Mesendoderm (in vitro differentiated cells): ENCODE results near the gene SNRPD3.
A peak's percentile ranks its signal among the peaks of the same experiment; 100 is the strongest.
"Not testable (repeated sequence)": the region's sequence is repeated elsewhere in the genome, so short reads cannot be mapped to it uniquely, and the experiment has no call there.

Experiments
- DNase-seq: peaks from one replicate; pipeline ENCODE4 v3.0.0; 2013
- H2AK5ac ChIP-seq: 2 replicates; pipeline ENCODE4 v1.6.1; 2013; ENCODE audit warnings: low read length, inconsistent platforms
- H2BK120ac ChIP-seq: 2 replicates; pipeline ENCODE4 v1.6.1; 2013; ENCODE audit warnings: low read depth, mild to moderate bottlenecking, low read length, moderate library complexity, mixed read lengths
- H2BK15ac ChIP-seq: replicated peaks from 2 replicates; pipeline ENCODE4 v1.6.1; 2013; ENCODE audit warnings: low read depth, mild to moderate bottlenecking, moderate library complexity
- H2BK5ac ChIP-seq: 2 replicates; pipeline ENCODE4 v1.6.1; 2013; ENCODE audit warnings: low read length, inconsistent platforms
- H3K18ac ChIP-seq: 2 replicates; pipeline ENCODE4 v1.6.1; 2013; ENCODE audit warnings: mild to moderate bottlenecking, low read length, mixed read lengths
- H3K23ac ChIP-seq: one replicate; pipeline ENCODE4 v1.6.1; 2013; ENCODE audit warnings: low read length
- H3K27ac ChIP-seq: 2 replicates; pipeline ENCODE4 v1.5.1; 2013; ENCODE audit warnings: low read depth, mild to moderate bottlenecking, inconsistent platforms, low read length, moderate library complexity
- H3K27me3 ChIP-seq: 2 replicates; pipeline ENCODE4 v1.6.1; 2013; ENCODE audit warnings: low read length, control low read depth, mild to moderate bottlenecking, inconsistent platforms; ENCODE audit not compliant: insufficient read depth, poor library complexity
- H3K36me3 ChIP-seq: 2 replicates; pipeline ENCODE4 v1.6.1; 2013; ENCODE audit warnings: low read length, inconsistent platforms; ENCODE audit not compliant: control insufficient read depth, insufficient read depth
- H3K4ac ChIP-seq: one replicate; pipeline ENCODE4 v1.6.1; 2013; ENCODE audit warnings: low read depth, mild to moderate bottlenecking, low read length, moderate library complexity
- H3K4me1 ChIP-seq: 2 replicates; pipeline ENCODE4 v1.6.1; 2013; ENCODE audit warnings: low read depth, low read length, inconsistent platforms; ENCODE audit not compliant: control insufficient read depth
- H3K4me2 ChIP-seq: 2 replicates; pipeline ENCODE4 v1.6.1; 2013; ENCODE audit warnings: low read length
- H3K4me3 ChIP-seq: 2 replicates; pipeline ENCODE4 v1.5.1; 2013; ENCODE audit warnings: mild to moderate bottlenecking, low read length
- H3K56ac ChIP-seq: one replicate; pipeline ENCODE4 v1.6.1; 2013; ENCODE audit warnings: low read length
- H3K79me1 ChIP-seq: 2 replicates; pipeline ENCODE4 v1.6.1; 2013; ENCODE audit warnings: low read length, inconsistent platforms
- H3K79me2 ChIP-seq: 2 replicates; pipeline ENCODE4 v1.6.1; 2013; ENCODE audit warnings: mild to moderate bottlenecking, low read length; ENCODE audit not compliant: control insufficient read depth, insufficient read depth
- H3K9ac ChIP-seq: 2 replicates; pipeline ENCODE4 v1.6.1; 2013; ENCODE audit warnings: low read length, inconsistent platforms
- H4K5ac ChIP-seq: one replicate; pipeline ENCODE4 v1.6.1; 2013; ENCODE audit warnings: low read length
- H4K8ac ChIP-seq: one replicate; pipeline ENCODE4 v1.6.1; 2013; ENCODE audit warnings: low read depth, mild to moderate bottlenecking, control low read depth, low read length, moderate library complexity
- WGBS: extraction: QIAGEN DNeasy Blood & Tissue Kit; methylation state at CpG from one replicate; pipeline ENCODE4 v1.1.7; 2013; ENCODE audit warnings: low lambda C conversion rate, missing lambda C conversion rate; ENCODE audit not compliant: insufficient coverage; ENCODE audit errors: extremely low coverage; 5-methylcytosine and 5-hydroxymethylcytosine counted together

SNRPD3 gene

DNA sequence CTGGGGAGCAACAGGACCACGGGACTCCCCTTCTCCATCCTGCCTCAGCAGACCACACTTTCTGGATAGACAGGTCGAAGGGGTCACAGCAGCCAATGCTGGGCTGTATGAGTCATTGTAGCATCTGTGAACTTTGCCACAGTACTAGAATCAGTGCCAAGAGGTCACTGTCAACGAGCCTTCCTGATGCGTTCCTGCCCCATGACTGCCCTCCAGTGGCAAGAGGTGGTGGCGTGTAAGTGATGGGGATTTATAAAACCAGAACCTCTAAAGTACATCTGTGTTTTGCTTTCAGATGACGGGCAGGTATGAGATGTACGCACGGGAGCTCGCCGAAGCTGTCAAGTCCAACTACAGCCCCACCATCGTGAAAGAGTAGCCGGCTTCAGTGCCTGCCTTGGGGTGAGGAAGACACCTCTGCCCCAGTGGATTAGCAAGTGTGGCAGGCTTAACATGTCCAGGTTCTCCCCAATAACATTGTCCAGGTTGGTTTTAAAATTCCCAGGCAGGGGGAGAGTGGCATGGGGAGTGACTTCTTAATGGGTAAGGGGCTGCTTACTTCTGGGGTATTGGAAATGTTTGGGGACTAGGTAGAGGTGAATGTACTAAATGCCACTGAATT, 30.3 kb upstream of the SNRPD3 start:
- H3K27ac ChIP-seq: no peak overlapping the region
- peaks cover 2% of the 10 kb centered on the region for H3K4me1 ChIP-seq
- no peaks in the 10 kb centered on the region for H3K36me3 ChIP-seq
- no peak overlapping the region for H4K5ac ChIP-seq
- no peak overlapping the region for H3K4me2 ChIP-seq
- H3K4ac ChIP-seq: no peak overlapping the region
- no peak overlapping the region for H3K18ac ChIP-seq
- H3K23ac ChIP-seq: no peak overlapping the region
- H3K79me2 ChIP-seq: no peaks in the 10 kb centered on the region
- no peaks in the 10 kb centered on the region for H3K79me1 ChIP-seq
- no peak overlapping the region for H3K9ac ChIP-seq
- WGBS: no CpG with 5 or more reads among the region's 12 CpGs
- no peak overlapping the region for H2BK15ac ChIP-seq
- no peak overlapping the region for H3K4me3 ChIP-seq
- no peak overlapping the region for H4K8ac ChIP-seq
- peak; percentile 90 for DNase-seq
- H3K56ac ChIP-seq: no peak overlapping the region
- H2BK120ac ChIP-seq: no peak overlapping the region
- H2BK5ac ChIP-seq: no peak overlapping the region
- no peak overlapping the region for H2AK5ac ChIP-seq
- no peaks in the 10 kb centered on the region for H3K27me3 ChIP-seq

DNA sequence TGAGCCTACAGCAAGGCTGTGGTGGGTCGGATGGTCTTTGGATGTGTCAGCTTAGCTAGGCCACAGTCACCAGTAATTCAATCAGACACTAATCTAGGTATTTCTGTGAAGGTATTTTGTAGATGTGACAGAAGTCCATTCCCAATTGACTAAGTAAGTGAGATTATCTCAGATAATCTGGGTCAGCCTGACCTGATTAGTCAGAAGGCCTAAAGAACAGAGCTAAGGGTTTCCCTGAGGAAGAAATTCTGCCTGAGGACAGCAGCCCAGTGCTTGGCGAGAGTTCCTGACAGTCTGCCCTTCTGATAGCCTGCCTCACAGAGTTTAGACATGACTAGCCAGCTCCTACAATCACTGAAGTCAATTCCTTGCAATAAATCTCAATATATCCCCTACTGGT, 29.6 kb upstream of the SNRPD3 start:
- Histone ChIP-seq H3K56ac (no peak overlapping the region), H3K4me1 (peaks cover 2% of the 10 kb centered on the region), H3K4me2 (no peak overlapping the region), H3K79me2 (no peaks in the 10 kb centered on the region), H3K4me3 (no peak overlapping the region), H3K27ac (no peak overlapping the region), H3K4ac (no peak overlapping the region), H3K79me1 (no peaks in the 10 kb centered on the region), H4K5ac (no peak overlapping the region), H4K8ac (no peak overlapping the region), H2BK120ac (no peak overlapping the region), H3K36me3 (no peaks in the 10 kb centered on the region), H2BK5ac (no peak overlapping the region), H2AK5ac (no peak overlapping the region), H2BK15ac (no peak overlapping the region), H3K9ac (no peak overlapping the region), H3K23ac (no peak overlapping the region), H3K27me3 (no peaks in the 10 kb centered on the region), H3K18ac (no peak overlapping the region)
- no CpG with 5 or more reads among the region's 2 CpGs for WGBS
- DNase-seq: no peak

DNA sequence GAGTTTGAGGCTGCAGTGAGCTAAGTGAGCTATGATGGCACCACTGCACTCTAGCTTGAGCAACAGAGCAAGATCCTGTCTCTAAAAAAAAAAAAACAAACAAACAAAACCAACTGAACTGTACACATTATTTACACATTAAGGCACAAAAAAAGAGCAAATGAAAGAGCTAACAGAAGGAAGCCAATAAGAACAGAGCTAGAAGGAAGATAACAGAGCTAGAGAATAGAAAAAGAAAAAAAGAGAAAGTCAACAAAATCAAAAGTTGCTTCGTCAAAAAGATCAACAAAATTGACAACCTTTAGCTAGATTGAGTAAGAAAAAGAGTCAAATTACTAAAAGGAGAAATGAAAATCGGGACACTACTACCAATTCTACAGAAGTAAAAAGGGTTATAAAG, 25.9 kb upstream of the SNRPD3 start:
- no peaks in the 10 kb centered on the region for H3K79me1 ChIP-seq
- H3K4me1 ChIP-seq: no peaks in the 10 kb centered on the region
- H4K8ac ChIP-seq: no peak overlapping the region
- H3K36me3 ChIP-seq: no peaks in the 10 kb centered on the region
- H3K56ac ChIP-seq: no peak overlapping the region
- H3K23ac ChIP-seq: no peak overlapping the region
- no peak overlapping the region for H2BK15ac ChIP-seq
- H3K4me2 ChIP-seq: no peak overlapping the region
- no peak overlapping the region for H3K27ac ChIP-seq
- H4K5ac ChIP-seq: no peak overlapping the region
- no peak for DNase-seq
- no peak overlapping the region for H2AK5ac ChIP-seq
- WGBS: no CpG with 5 or more reads among the region's 2 CpGs
- H3K27me3 ChIP-seq: no peaks in the 10 kb centered on the region
- no peak overlapping the region for H2BK120ac ChIP-seq
- no peaks in the 10 kb centered on the region for H3K79me2 ChIP-seq
- H3K4me3 ChIP-seq: no peak overlapping the region
- no peak overlapping the region for H3K4ac ChIP-seq
- H2BK5ac ChIP-seq: no peak overlapping the region
- no peak overlapping the region for H3K18ac ChIP-seq
- H3K9ac ChIP-seq: no peak overlapping the region

DNA sequence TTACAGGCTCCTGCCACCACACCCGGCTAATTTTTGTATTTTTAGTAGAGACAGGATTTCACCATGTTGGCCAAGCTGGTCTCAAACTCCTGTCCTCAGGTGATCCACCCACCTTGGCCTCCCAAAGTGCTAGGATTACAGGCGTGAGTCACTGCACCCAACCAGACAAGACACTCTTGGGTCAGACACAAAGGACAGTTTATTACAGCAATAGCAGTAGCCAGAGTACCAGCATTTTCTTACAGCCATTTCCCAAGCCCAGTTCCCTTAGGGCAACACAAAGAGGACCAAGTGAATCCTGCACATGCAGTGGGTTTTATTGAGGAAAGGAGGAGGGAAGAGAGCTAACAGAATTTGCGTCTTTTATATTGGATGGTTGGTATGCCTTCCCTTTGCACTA, 24.8 kb upstream of the SNRPD3 start:
- not testable (repeated sequence) for H4K5ac ChIP-seq, H3K36me3 ChIP-seq, H3K4ac ChIP-seq, H4K8ac ChIP-seq, H3K79me2 ChIP-seq, H3K4me1 ChIP-seq, H3K9ac ChIP-seq, H3K4me3 ChIP-seq, H2BK120ac ChIP-seq, H3K56ac ChIP-seq, H3K27ac ChIP-seq, H2AK5ac ChIP-seq, H3K18ac ChIP-seq, H3K4me2 ChIP-seq, H2BK15ac ChIP-seq, H3K23ac ChIP-seq, DNase-seq, H2BK5ac ChIP-seq, H3K79me1 ChIP-seq, H3K27me3 ChIP-seq
- no CpG with 5 or more reads among the region's 3 CpGs for WGBS

DNA sequence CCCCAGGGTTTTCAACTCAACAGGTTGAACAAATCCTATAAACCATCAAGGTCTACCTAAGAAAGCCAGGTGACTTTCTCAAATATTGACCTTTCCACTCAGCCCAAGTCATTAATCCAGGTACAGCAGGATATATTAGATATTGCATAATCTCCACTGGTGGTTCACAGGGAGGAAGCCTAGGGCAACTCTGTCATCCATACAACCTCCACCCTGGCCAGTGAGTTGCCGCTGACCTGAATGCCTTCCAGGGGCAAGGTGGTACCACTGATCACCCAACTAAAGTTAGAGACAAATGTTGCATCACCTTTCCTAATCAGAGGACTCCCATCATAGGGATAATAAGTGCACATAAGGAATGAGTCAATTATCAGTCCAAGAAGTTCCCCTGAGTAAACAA, 23.7 kb upstream of the SNRPD3 start:
- H3K27ac ChIP-seq: no peak overlapping the region

GRCh38 chr22:24535348-24535747, 20.5 kb upstream of the SNRPD3 start:
- Histone ChIP-seq H3K36me3 (no peaks in the 10 kb centered on the region), H3K4me2 (no peak overlapping the region), H3K79me1 (no peaks in the 10 kb centered on the region), H2BK5ac (no peak overlapping the region), H3K4me1 (no peaks in the 10 kb centered on the region), H3K27ac (no peak overlapping the region), H3K23ac (no peak overlapping the region), H3K9ac (no peak overlapping the region), H4K5ac (no peak overlapping the region), H3K4ac (no peak overlapping the region), H2BK120ac (no peak overlapping the region), H3K4me3 (no peak overlapping the region), H3K56ac (no peak overlapping the region), H4K8ac (no peak overlapping the region), H3K79me2 (no peaks in the 10 kb centered on the region), H2AK5ac (no peak overlapping the region), H3K27me3 (no peaks in the 10 kb centered on the region), H3K18ac (no peak overlapping the region), H2BK15ac (no peak overlapping the region)
- no CpG with 5 or more reads among the region's 4 CpGs for WGBS
- no peak for DNase-seq

More for the DNA sequence above, 23.7 kb upstream of the SNRPD3 start:
- DNase-seq: no peak
- no peak overlapping the region for H3K23ac ChIP-seq
- no peak overlapping the region for H3K4me3 ChIP-seq
- no peaks in the 10 kb centered on the region for H3K79me2 ChIP-seq
- no peak overlapping the region for H3K4ac ChIP-seq
- no peak overlapping the region for H3K4me2 ChIP-seq
- H3K9ac ChIP-seq: no peak overlapping the region
- no peaks in the 10 kb centered on the region for H3K4me1 ChIP-seq
- no peak overlapping the region for H4K5ac ChIP-seq
- no peak overlapping the region for H2AK5ac ChIP-seq
- H3K18ac ChIP-seq: no peak overlapping the region
- H4K8ac ChIP-seq: no peak overlapping the region
- no CpG with 5 or more reads among the region's 1 CpG for WGBS
- H2BK120ac ChIP-seq: no peak overlapping the region
- no peaks in the 10 kb centered on the region for H3K27me3 ChIP-seq
- no peak overlapping the region for H2BK5ac ChIP-seq
- no peaks in the 10 kb centered on the region for H3K79me1 ChIP-seq
- H3K36me3 ChIP-seq: no peaks in the 10 kb centered on the region
- no peak overlapping the region for H2BK15ac ChIP-seq
- H3K56ac ChIP-seq: no peak overlapping the region
